ENCODE data around the gene ATG5.
"Not testable (repeated sequence)": the region's sequence is repeated elsewhere in the genome, so short reads cannot be mapped to it uniquely, and the experiment has no call there.

The ATG5 gene

DNA sequence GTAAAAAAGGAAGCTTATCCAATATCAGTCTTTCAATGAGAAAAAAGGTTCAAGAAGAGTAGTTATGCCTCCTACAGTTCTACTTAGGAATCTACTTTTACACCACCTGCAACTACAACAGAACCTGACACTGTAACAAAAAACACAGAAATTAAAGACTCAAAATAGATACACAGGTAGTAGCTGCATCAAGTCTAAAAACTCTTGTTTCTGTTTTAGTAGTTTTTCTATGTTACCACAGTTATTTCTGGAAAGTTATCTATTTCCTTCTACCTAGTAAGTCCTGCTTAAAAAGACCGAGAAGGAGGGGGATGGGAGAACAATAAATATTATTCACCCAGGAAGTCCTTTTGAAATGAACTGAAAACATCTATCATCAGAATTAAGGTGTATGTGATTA, 52.5 kb downstream of the ATG5 start:
- ChIA-PET CTCF (interaction anchor here (1.1 to 1.2 kb wide), 2 partner anchors 12 to 50 kb away, joined by 3 read pairs; no protein-coding TSS in a partner anchor), POLR2A (no interaction called here)
- DNase-seq (ENCODE audit: low read depth, low spot score): no peak
- H3K4me3 ChIP-seq (ENCODE audit: low read depth, low read length): no peak overlapping the region
- TF ChIP-seq, protein P1, sequence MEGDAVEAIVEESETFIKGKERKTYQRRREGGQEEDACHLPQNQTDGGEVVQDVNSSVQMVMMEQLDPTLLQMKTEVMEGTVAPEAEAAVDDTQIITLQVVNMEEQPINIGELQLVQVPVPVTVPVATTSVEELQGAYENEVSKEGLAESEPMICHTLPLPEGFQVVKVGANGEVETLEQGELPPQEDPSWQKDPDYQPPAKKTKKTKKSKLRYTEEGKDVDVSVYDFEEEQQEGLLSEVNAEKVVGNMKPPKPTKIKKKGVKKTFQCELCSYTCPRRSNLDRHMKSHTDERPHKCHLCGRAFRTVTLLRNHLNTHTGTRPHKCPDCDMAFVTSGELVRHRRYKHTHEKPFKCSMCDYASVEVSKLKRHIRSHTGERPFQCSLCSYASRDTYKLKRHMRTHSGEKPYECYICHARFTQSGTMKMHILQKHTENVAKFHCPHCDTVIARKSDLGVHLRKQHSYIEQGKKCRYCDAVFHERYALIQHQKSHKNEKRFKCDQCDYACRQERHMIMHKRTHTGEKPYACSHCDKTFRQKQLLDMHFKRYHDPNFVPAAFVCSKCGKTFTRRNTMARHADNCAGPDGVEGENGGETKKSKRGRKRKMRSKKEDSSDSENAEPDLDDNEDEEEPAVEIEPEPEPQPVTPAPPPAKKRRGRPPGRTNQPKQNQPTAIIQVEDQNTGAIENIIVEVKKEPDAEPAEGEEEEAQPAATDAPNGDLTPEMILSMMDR (IDR thresholded peaks at IDR 0.05; ENCODE audit: insufficient read depth, low read length, missing control alignments): no peak

GRCh38 chr6:106272287-106272686, 53.3 kb downstream of the ATG5 start:
- TF ChIP-seq, protein P1 (IDR thresholded peaks at IDR 0.05; ENCODE audit: insufficient read depth, low read length, missing control alignments): no peak
- DNase-seq (ENCODE audit: low read depth, low spot score): no peak
- CTCF ChIA-PET: interaction anchor here (1.1 kb wide), 1 partner anchor 13 kb away, joined by 3 read pairs; no protein-coding TSS in a partner anchor
- no peak overlapping the region for H3K4me3 ChIP-seq (ENCODE audit: low read depth, low read length)
- POLR2A ChIA-PET: no interaction called here

- ChIA-PET CTCF (interaction anchor here (1.0 kb wide), 1 partner anchor 47 kb away, joined by 4 read pairs; no protein-coding TSS in a partner anchor), POLR2A (no interaction called here)
- H3K4me3 ChIP-seq (ENCODE audit: low read depth, low read length): no peak overlapping the region
- DNase-seq (ENCODE audit: low read depth, low spot score): no peak
- TF ChIP-seq, protein P1 (IDR thresholded peaks at IDR 0.05; ENCODE audit: insufficient read depth, low read length, missing control alignments): no peak
Measured at GRCh38 chr6:106270414-106270813, 55.1 kb downstream of the ATG5 start.

DNA sequence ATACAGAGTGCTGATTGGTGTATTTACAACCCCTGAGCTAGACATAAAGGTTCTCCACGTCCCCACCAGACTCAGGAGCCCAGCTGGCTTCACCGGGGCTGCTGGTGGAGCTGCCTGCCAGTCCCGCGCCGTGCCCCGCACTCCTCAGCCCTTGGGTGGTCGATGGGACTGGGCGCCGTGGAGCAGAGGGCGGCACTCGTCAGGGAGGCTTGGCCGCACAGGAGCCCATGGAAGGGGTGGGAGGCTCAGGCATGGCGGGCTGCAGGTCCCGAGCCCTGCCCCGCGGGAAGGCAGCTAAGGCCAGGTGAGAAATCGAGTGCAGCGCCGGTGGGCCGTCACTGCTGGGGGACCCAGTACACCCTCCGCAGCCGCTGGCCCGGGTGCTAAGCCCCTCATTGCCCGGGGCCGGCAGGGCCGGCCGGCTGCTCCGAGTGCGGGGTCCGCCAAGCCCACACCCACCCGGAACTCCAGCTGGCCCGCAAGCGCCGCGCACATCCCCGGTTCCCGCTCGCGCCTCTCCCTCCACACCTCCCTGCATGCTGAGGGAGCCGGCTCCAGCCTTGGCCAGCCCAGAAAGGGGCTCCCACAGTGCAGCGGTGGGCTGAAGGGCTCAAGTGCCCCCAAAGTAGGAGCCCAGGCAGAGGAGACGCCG, 56.2 kb downstream of the ATG5 start:
- POLR2A ChIA-PET; H3K4me3 ChIP-seq (ENCODE audit: low read depth, low read length); DNase-seq (ENCODE audit: low read depth, low spot score): not testable (repeated sequence)
- CTCF ChIA-PET: interaction anchor here (2.1 kb wide), 1 partner anchor 12 kb away, joined by 5 read pairs; no protein-coding TSS in a partner anchor

DNA sequence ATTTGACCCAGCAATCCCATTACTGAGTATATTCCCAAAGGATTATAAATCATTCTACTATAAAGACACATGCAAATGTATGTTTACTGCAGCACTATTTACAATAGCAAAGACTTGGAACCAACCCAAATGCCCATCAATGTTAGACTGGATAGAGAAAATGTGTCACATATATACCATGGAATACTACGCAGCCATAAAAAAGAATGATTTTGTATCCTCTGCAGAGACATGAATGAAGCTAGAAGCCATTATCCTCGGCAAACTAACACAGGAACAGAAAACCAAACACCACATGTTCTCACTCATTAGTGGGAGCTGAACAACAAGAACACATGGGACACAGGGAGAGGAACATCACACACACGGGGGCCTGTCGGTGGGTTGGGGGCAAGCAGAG, 57.1 kb downstream of the ATG5 start:
- POLR2A ChIA-PET; H3K4me3 ChIP-seq (ENCODE audit: low read depth, low read length); DNase-seq (ENCODE audit: low read depth, low spot score): not testable (repeated sequence)
- CTCF ChIA-PET: interaction anchor here (2.1 kb wide), 1 partner anchor 11 kb away, joined by 5 read pairs; no protein-coding TSS in a partner anchor

DNA sequence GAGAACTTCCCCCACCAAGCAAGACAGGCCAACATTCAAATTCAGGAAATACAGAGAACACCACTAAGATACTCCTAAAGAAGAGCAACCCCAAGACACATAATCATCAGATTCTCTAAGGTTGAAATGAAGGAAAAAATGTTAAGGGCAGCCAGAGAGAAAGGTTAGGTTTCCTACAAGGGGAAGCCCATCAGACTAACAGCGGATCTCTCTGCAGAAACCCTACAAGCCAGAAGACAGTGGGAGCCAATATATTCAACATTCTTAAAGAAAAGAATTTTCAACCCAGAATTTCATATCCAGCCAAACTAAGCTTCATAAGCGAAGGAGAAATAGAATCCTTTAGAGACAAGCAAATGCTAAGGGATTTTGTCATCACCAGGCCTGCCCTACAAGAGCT, 61.1 kb downstream of the ATG5 start:
- DNase-seq (ENCODE audit: low read depth, low spot score); H3K4me3 ChIP-seq (ENCODE audit: low read depth, low read length); POLR2A ChIA-PET: not testable (repeated sequence)
- CTCF ChIA-PET: interaction anchor here (0.8 kb wide), 1 partner anchor 41 kb away, joined by 3 read pairs; no protein-coding TSS in a partner anchor

DNA sequence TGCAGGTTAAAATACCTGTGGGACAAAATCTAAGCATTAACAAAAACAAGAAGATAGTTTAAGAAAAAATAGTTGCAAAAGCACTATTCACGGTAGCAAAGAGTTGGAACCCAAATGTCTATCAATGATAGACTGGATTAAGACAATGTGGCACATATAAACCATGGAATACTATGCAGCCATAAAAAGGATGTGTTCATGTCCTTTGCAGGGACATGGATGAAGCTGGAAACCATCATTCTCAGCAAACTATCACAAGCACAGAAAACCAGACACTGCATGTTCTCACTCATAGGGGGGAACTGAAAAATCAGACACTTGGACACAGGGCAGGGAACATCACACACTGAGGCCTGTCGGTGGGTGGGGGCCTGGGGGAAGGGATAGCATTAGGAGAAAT, 65.8 kb downstream of the ATG5 start:
- POLR2A ChIA-PET: not testable (repeated sequence)

DNA sequence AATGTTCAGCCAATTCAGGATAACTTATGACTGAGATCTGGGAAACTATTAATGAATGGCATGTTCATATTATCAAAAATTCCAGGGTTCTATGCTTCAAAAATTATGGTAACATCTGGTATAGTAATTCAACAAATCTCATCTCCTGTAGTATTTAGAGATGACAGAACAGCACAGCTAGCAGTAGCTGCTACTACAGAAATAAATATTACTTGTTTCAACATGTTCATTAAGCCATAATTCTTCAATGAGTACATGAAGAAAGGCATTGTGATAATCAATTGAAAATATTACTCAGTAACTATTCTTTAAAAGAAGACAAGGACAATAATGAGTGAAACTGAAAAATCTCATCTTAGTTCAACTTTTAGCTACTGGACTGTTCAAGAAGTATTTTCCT, 66.8 kb downstream of the ATG5 start:
- H3K4me3 ChIP-seq (ENCODE audit: low read depth, low read length): no peak overlapping the region
- ChIA-PET POLR2A (interaction anchor here (0.7 kb wide), 1 partner anchor 184 kb away, joined by 4 read pairs; no protein-coding TSS in a partner anchor), CTCF (interaction anchor here (0.9 to 2.5 kb wide), 5 partner anchors 10 to 169 kb away, joined by 3 to 5 read pairs (median 4); no protein-coding TSS in a partner anchor)
- no peak for DNase-seq (ENCODE audit: low read depth, low spot score)
- TF ChIP-seq, protein P1 (IDR thresholded peaks at IDR 0.05; ENCODE audit: insufficient read depth, low read length, missing control alignments): no peak

More for the DNA sequence above, 65.8 kb downstream of the ATG5 start:
- CTCF ChIA-PET: interaction anchor here (1.5 kb wide), 1 partner anchor 170 kb away, joined by 3 read pairs; no protein-coding TSS in a partner anchor
- not testable (repeated sequence) for H3K4me3 ChIP-seq (ENCODE audit: low read depth, low read length); DNase-seq (ENCODE audit: low read depth, low spot score)

Measured in AG04449 (cell line).